Activated T-cell treated with anti-CD3 and anti-CD28 coated beads, Interleukin-2, amount 50 U/mL, for 4 hours (primary cell): ENCODE results near the gene CRLF2. TPM values are rescaled to one million over a fixed set of nuclear protein-coding genes. Genes with fewer than 3 reads are reported as not detected.
"Not testable (repeated sequence)": the region's sequence is repeated elsewhere in the genome, so short reads cannot be mapped to it uniquely, and the experiment has no call there.

Experiments used
- ATAC-seq, 2 donors: fragments of 200-7000 bp; cut with Tn5 transposase; one replicate each; pipeline ENCODE4 v1.10.0; 2021
- DNase-seq: peaks from one replicate; pipeline ENCODE4 v3.0.0-alpha.2; 2020
- H3K27me3 Mint-ChIP-seq: one replicate; pipeline ENCODE4 v1.8.0; 2021; ENCODE audit warnings: low read depth, mixed read lengths
- H3K36me3 Mint-ChIP-seq: one replicate; pipeline ENCODE4 v1.8.0; 2022; ENCODE audit warnings: mixed read lengths; ENCODE audit not compliant: insufficient read depth
- H3K4me1 Mint-ChIP-seq: one replicate; pipeline ENCODE4 v1.8.0; 2021; ENCODE audit warnings: low read depth, mixed read lengths
- H3K4me3 Mint-ChIP-seq: one replicate; pipeline ENCODE4 v1.8.0; 2021; ENCODE audit warnings: mild to moderate bottlenecking, moderate library complexity, mixed read lengths
- H3K9me3 Mint-ChIP-seq: one replicate; pipeline ENCODE4 v1.8.0; 2021; ENCODE audit warnings: mixed read lengths
- total RNA-seq, 3 donors: library from RNA; stranded (reverse); gene quantifications; one replicate each; pipeline ENCODE4 v1.2.1, GENCODE V29; 2021

CRLF2 gene
- total RNA-seq, 3 donors from 2014 or later, result 0.30 to 0.38 TPM; not detected in 1

GRCh38 chrX:1167466-1167865 lies 45.0 kb downstream of the CRLF2 start:
- Mint-ChIP-seq H3K9me3 (no peaks in the 10 kb centered on the region), H3K36me3 (no peaks in the 10 kb centered on the region), H3K27me3 (peaks cover 8% of the 10 kb centered on the region), H3K4me1 (peaks cover 12% of the 10 kb centered on the region), H3K4me3 (no peak overlapping the region)
- ATAC-seq (no peak), DNase-seq (no peak)

GRCh38 chrX:1165535-1166196 lies 46.8 kb downstream of the CRLF2 start:
- DNase-seq (no peak), ATAC-seq (no peak)
- Mint-ChIP-seq H3K27me3 (peaks cover 10% of the 10 kb centered on the region), H3K36me3 (no peaks in the 10 kb centered on the region), H3K4me3 (no peak overlapping the region), H3K9me3 (no peaks in the 10 kb centered on the region), H3K4me1 (peaks cover 12% of the 10 kb centered on the region)

- ATAC-seq (no peak), DNase-seq (no peak)
- Mint-ChIP-seq H3K9me3 (no peaks in the 10 kb centered on the region), H3K36me3 (no peaks in the 10 kb centered on the region), H3K4me3 (no peak overlapping the region), H3K4me1 (peaks cover 12% of the 10 kb centered on the region), H3K27me3 (peaks cover 10% of the 10 kb centered on the region)
Observed at GRCh38 chrX:1164322-1165288, 47.8 kb downstream of the CRLF2 start.

- no peak for ATAC-seq
- peaks cover 12% of the 10 kb centered on the region for H3K4me1 Mint-ChIP-seq
- no peak for DNase-seq
- H3K9me3 Mint-ChIP-seq, result no peaks in the 10 kb centered on the region
- no peaks in the 10 kb centered on the region for H3K36me3 Mint-ChIP-seq
- H3K27me3 Mint-ChIP-seq, result peaks cover 10% of the 10 kb centered on the region
- no peak overlapping the region for H3K4me3 Mint-ChIP-seq
Observed at GRCh38 chrX:1163231-1163630, 49.2 kb downstream of the CRLF2 start.

- DNase-seq (no peak), ATAC-seq (no peak)
- Mint-ChIP-seq H3K27me3 (peaks cover 10% of the 10 kb centered on the region), H3K36me3 (no peaks in the 10 kb centered on the region), H3K4me3 (no peak overlapping the region), H3K4me1 (peaks cover 9% of the 10 kb centered on the region), H3K9me3 (no peaks in the 10 kb centered on the region)
Observed at GRCh38 chrX:1162119-1162916, 50.1 kb downstream of the CRLF2 start.

- DNase-seq (no peak), ATAC-seq (no peak)
- H3K4me1 Mint-ChIP-seq, result peaks cover 1% of the 10 kb centered on the region
- no peaks in the 10 kb centered on the region for H3K36me3 Mint-ChIP-seq
- no peak overlapping the region for H3K4me3 Mint-ChIP-seq
- H3K9me3 Mint-ChIP-seq, result no peaks in the 10 kb centered on the region
- H3K27me3 Mint-ChIP-seq, result peaks cover 7% of the 10 kb centered on the region
Observed at GRCh38 chrX:1159548-1159947, 52.9 kb downstream of the CRLF2 start.

- H3K36me3 Mint-ChIP-seq, H3K4me3 Mint-ChIP-seq, H3K9me3 Mint-ChIP-seq, H3K27me3 Mint-ChIP-seq, ATAC-seq, DNase-seq, H3K4me1 Mint-ChIP-seq: not testable (repeated sequence)
Observed at GRCh38 chrX:1156681-1157455, 55.6 kb downstream of the CRLF2 start.

- ATAC-seq, result no peak
- Mint-ChIP-seq H3K4me1 (no peaks in the 10 kb centered on the region), H3K4me3 (no peak overlapping the region), H3K36me3 (no peaks in the 10 kb centered on the region), H3K9me3 (no peaks in the 10 kb centered on the region), H3K27me3 (peaks cover 6% of the 10 kb centered on the region)
- no peak for DNase-seq
Observed at GRCh38 chrX:1153940-1154339, 58.5 kb downstream of the CRLF2 start.

GRCh38 chrX:1152090-1152489 lies 60.4 kb downstream of the CRLF2 start:
- H3K4me1 Mint-ChIP-seq, result no peaks in the 10 kb centered on the region
- no peaks in the 10 kb centered on the region for H3K36me3 Mint-ChIP-seq
- DNase-seq (no peak), ATAC-seq (no peak)
- no peaks in the 10 kb centered on the region for H3K9me3 Mint-ChIP-seq
- no peak overlapping the region for H3K4me3 Mint-ChIP-seq
- H3K27me3 Mint-ChIP-seq, result peaks cover 6% of the 10 kb centered on the region

- no peak for DNase-seq
- Mint-ChIP-seq H3K9me3 (no peaks in the 10 kb centered on the region), H3K4me3 (no peak overlapping the region), H3K4me1 (no peaks in the 10 kb centered on the region), H3K36me3 (no peaks in the 10 kb centered on the region), H3K27me3 (peaks cover 6% of the 10 kb centered on the region)
- no peak for ATAC-seq
Observed at GRCh38 chrX:1151378-1152077, 60.9 kb downstream of the CRLF2 start.

- no peak overlapping the region for H3K4me3 Mint-ChIP-seq
- ATAC-seq, result no peak
- no peaks in the 10 kb centered on the region for H3K4me1 Mint-ChIP-seq
- no peak for DNase-seq
- no peaks in the 10 kb centered on the region for H3K9me3 Mint-ChIP-seq
- H3K27me3 Mint-ChIP-seq, result peaks cover 6% of the 10 kb centered on the region
- no peaks in the 10 kb centered on the region for H3K36me3 Mint-ChIP-seq
Observed at GRCh38 chrX:1150569-1151347, 61.7 kb downstream of the CRLF2 start.

GRCh38 chrX:1147611-1148515 lies 64.6 kb downstream of the CRLF2 start:
- Mint-ChIP-seq H3K9me3 (no peaks in the 10 kb centered on the region), H3K27me3 (peaks cover 6% of the 10 kb centered on the region), H3K4me1 (no peaks in the 10 kb centered on the region), H3K4me3 (no peak overlapping the region), H3K36me3 (no peaks in the 10 kb centered on the region)
- DNase-seq (no peak), ATAC-seq (no peak)
